Measurements from ENCODE around the gene ATIC.

The ATIC gene

DNA sequence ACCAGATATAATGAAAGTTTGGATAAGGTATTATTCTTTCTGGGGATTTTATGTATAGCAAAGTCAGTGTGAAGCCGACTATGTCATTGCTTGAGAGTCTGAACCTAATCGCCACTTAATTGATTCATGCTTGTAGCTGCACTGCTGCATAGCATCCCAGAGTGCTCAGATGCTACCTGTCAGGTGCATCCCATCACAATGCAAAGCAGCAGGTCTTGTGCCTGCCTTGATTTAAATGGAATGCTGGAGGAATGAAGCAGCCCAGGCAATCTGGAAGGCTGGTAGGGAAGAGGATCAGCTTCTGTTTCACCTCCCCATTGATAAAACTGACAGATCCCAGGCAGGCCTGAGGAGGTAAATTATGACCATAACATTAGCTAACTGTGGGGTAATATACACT, 40.4 kb upstream of the ATIC start:
- no peak for DNase-seq (ENCODE audit: low spot score)
- TF ChIP-seq, protein P1, sequence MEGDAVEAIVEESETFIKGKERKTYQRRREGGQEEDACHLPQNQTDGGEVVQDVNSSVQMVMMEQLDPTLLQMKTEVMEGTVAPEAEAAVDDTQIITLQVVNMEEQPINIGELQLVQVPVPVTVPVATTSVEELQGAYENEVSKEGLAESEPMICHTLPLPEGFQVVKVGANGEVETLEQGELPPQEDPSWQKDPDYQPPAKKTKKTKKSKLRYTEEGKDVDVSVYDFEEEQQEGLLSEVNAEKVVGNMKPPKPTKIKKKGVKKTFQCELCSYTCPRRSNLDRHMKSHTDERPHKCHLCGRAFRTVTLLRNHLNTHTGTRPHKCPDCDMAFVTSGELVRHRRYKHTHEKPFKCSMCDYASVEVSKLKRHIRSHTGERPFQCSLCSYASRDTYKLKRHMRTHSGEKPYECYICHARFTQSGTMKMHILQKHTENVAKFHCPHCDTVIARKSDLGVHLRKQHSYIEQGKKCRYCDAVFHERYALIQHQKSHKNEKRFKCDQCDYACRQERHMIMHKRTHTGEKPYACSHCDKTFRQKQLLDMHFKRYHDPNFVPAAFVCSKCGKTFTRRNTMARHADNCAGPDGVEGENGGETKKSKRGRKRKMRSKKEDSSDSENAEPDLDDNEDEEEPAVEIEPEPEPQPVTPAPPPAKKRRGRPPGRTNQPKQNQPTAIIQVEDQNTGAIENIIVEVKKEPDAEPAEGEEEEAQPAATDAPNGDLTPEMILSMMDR (IDR thresholded peaks at IDR 0.05; ENCODE audit: borderline replicate concordance, control extremely low read depth, extremely low read depth, insufficient read depth, missing control alignments): no peak
- in situ Hi-C loops (cut with MboI; ENCODE audit: low sequenced_read_pairs, unreplicated experiment): no loop called here

DNA sequence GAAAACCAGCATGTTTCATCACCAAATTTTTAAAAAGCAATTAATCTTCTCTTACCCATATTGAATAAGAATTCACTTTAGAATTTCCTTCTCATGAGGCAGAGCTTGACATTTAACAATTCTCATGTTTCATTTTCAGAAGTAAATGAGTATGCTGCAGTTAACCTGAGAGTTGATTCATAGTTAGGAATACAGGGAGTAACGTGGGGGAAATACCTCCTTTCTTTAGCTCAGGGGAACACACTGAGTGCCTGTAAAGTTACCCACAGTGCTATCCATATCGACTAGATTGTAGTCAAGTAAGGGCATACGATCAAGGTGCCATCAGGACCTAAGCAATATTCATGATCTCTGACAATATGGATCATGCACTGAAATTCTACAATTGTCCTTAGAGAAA, 38.9 kb upstream of the ATIC start:
- TF ChIP-seq, protein P1 (IDR thresholded peaks at IDR 0.05; ENCODE audit: borderline replicate concordance, control extremely low read depth, extremely low read depth, insufficient read depth, missing control alignments): no peak
- no peak for DNase-seq (ENCODE audit: low spot score)
- in situ Hi-C loops (cut with MboI; ENCODE audit: low sequenced_read_pairs, unreplicated experiment): no loop called here

DNA sequence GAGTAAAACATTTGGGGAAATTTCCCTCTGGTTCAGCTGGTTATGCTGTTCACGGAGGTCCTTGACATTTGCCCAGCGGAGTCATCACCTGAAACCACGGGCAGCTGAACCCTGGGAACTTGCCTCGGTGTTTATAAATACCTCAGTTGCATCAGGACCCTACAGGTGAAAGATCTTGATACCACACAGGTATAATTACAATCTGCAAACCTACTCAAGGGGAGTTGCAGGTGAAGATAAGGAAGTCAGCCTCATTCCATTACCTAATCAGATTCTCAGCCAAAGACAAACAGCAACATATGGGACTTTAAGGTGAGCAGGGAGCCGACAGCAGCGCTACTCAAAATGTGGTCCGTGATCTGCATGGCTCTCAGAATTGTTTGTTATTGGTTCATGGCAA, 37.0 kb upstream of the ATIC start:
- DNase-seq (ENCODE audit: low spot score): no peak
- TF ChIP-seq, protein P1 (IDR thresholded peaks at IDR 0.05; ENCODE audit: borderline replicate concordance, control extremely low read depth, extremely low read depth, insufficient read depth, missing control alignments): no peak
- in situ Hi-C loops (cut with MboI; ENCODE audit: low sequenced_read_pairs, unreplicated experiment): no loop called here

DNA sequence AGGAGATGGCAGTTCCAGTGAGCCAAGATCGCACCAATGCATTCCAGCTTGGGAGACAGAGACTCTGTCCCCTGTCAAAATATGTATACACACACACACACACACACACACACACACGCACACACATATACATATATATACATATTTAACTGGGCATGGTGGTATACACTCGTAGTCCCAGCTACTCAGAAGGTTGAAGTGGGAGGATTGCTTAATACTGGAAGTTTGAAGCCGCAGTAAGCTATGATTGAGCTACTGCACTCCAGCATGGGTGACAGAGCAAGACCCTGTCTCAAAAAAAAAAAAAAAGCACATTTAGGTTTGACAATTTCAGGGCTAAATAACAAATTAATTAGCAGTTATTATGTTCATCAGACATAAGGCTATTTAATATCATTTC, 36.0 kb upstream of the ATIC start:
- TF ChIP-seq, protein P1 (IDR thresholded peaks at IDR 0.05; ENCODE audit: borderline replicate concordance, control extremely low read depth, extremely low read depth, insufficient read depth, missing control alignments): no peak
- DNase-seq (ENCODE audit: low spot score): no peak
- in situ Hi-C loops (cut with MboI; ENCODE audit: low sequenced_read_pairs, unreplicated experiment): no loop called here

DNA sequence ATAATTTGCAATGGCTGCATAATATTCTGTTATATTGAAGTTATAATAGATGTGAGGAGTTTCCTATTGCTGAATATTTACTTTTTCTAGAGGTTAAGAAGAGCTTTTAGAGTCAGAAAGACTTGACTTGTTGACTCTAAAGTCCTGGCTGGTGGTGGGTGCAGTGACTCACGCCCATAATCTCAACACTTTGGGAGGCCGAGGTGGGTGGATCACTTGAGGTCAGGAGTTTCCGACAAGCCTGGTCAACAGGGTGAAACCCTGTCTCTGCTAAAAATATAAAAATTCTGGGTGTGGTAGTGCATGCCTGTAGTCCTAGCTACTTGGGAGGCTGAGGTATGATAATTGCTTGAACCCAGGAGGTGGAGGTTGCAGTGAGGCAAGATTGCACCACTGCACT, 33.9 kb upstream of the ATIC start:
- in situ Hi-C loops (cut with MboI; ENCODE audit: low sequenced_read_pairs, unreplicated experiment): no loop called here
- TF ChIP-seq, protein P1 (IDR thresholded peaks at IDR 0.05; ENCODE audit: borderline replicate concordance, control extremely low read depth, extremely low read depth, insufficient read depth, missing control alignments): no peak
- DNase-seq (ENCODE audit: low spot score): no peak

DNA sequence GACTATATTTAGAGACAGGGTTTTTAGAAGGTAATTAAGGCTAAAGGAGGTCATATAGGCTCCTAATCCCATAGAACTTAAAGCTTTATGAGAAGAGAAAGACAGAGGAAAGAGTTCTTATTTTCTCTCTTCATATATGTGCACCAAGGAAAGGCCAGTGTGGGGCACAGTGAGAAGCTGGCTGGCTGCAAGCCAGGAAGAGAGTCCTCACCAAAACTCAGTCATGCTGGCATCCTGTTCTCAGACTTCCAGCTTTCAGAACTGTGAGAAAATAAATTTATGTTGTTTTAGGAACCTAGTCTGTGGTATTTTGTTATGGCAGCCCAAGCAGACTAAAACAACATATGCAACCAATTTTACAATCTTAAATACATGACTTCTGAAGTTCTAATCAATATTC, 31.5 kb upstream of the ATIC start:
- no peak for DNase-seq (ENCODE audit: low spot score)
- in situ Hi-C loops (cut with MboI; ENCODE audit: low sequenced_read_pairs, unreplicated experiment): no loop called here
- TF ChIP-seq, protein P1 (IDR thresholded peaks at IDR 0.05; ENCODE audit: borderline replicate concordance, control extremely low read depth, extremely low read depth, insufficient read depth, missing control alignments): no peak

DNA sequence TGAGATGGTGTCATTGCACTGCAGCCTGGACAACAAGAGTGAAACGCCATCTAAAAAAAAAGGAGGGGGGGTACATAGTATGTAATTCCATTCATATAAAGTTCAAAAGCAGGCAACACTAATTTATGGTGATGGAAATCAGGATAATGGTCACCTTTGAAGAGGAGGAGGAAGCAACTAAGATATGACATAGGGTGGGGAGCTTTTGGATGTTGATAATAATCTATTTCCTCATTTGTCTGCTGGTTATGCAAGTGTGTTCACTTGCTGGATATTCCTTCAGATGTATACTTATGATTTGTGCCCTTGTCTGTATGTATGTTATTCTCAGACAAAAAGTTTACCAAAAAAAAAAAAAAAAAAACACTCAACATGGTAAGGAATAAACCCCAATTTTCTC, 28.6 kb upstream of the ATIC start:
- in situ Hi-C loops (cut with MboI; ENCODE audit: low sequenced_read_pairs, unreplicated experiment): no loop called here
- DNase-seq (ENCODE audit: low spot score): no peak
- TF ChIP-seq, protein P1 (IDR thresholded peaks at IDR 0.05; ENCODE audit: borderline replicate concordance, control extremely low read depth, extremely low read depth, insufficient read depth, missing control alignments): no peak

Data from GM13976 (cell line).